OCI-LY1 (cell line): ENCODE measurements around the gene MBNL1.

Source experiments
- CTCF ChIP-seq: fragments of 200-600 bp; sonication (generic), shearing (Covaris generic); IDR thresholded peaks from 2 replicates; pipeline ENCODE4 v1.5.1; 2017; ENCODE audit warnings: mild to moderate bottlenecking, antibody characterized with exemption, low read length, moderate library complexity, mixed read lengths
- EZH2 ChIP-seq: fragments of 200-600 bp; sonication (generic), shearing (Covaris generic); IDR thresholded peaks from 2 replicates; pipeline ENCODE4 v1.8.0; 2017; ENCODE audit warnings: borderline replicate concordance, mixed run types, mild to moderate bottlenecking, antibody characterized with exemption, low read length, moderate library complexity, mixed read lengths

GRCh38 chr3:152438706-152439105 is 170.0 kb downstream of the MBNL1 start:
- TF ChIP-seq CTCF (no peak), EZH2 (no peak)
